ENCODE measurements around the gene DDX59. TPM values are rescaled to one million over a fixed set of nuclear protein-coding genes. Genes with fewer than 3 reads are reported as not detected.

DDX59 gene
- total RNA-seq, 4 donors from 2014 or later, result 21.8 to 34.7 (median 24.3) TPM

GRCh38 chr1:200693327-200693726 is 23.6 kb upstream of the DDX59 start:
- H3K4me1 ChIP-seq, result no peaks in the 10 kb centered on the region
- ATAC-seq, result no peak
- TF ChIP-seq EP300 (IDR thresholded peaks at IDR 0.05) (no peak), POLR2A (IDR thresholded peaks at IDR 0.05) (no peak), CTCF (IDR thresholded peaks at IDR 0.05) (no peak), POLR2AphosphoS5 (IDR thresholded peaks at IDR 0.05) (no peak)
- H3K36me3 ChIP-seq, result no peaks in the 10 kb centered on the region
- H3K9me3 ChIP-seq, result no peaks in the 10 kb centered on the region
- no peak overlapping the region for H3K27ac ChIP-seq
- H3K4me3 ChIP-seq, result no peak overlapping the region
- H3K27me3 ChIP-seq, result no peaks in the 10 kb centered on the region

- no peak for ATAC-seq
- Histone ChIP-seq H3K4me1 (no peaks in the 10 kb centered on the region), H3K4me3 (no peak overlapping the region), H3K36me3 (no peaks in the 10 kb centered on the region), H3K9me3 (no peaks in the 10 kb centered on the region), H3K27me3 (no peaks in the 10 kb centered on the region), H3K27ac (no peak overlapping the region)
- TF ChIP-seq EP300 (IDR thresholded peaks at IDR 0.05) (no peak), POLR2AphosphoS5 (IDR thresholded peaks at IDR 0.05) (no peak), CTCF (IDR thresholded peaks at IDR 0.05) (no peak), POLR2A (IDR thresholded peaks at IDR 0.05) (no peak)
- 80 to 94% methylated on average over 1 of the region's 1 CpG for WGBS, 2 donors (ENCODE audit: low coverage in 1 of 2)
Observed at GRCh38 chr1:200692316-200692715, 22.6 kb upstream of the DDX59 start.

DNA sequence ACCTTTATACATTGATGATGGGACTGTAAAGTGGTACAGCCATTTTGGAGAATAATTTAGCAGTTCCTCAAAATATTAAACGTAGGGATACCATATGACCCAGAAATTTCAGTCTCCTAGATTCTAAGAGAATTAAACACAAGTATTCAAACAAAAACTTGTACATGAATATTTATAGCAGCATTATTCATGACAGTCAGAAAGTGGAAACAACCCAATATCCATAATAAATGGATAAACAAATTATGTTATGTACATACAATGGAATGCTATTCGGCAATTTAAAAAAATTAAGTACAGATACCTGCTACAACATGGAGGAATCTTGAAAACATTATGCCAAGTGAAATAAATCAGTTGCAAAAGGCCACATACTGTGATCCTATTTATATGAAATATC is 16.9 kb upstream of the DDX59 start:
- WGBS, 2 donors (ENCODE audit: low coverage in 1 of 2), result 25 to 42% methylated on average over 2 of the region's 2 CpGs
- H3K36me3 ChIP-seq, result no peaks in the 10 kb centered on the region
- no peaks in the 10 kb centered on the region for H3K27me3 ChIP-seq
- H3K4me3 ChIP-seq, result no peak overlapping the region
- no peaks in the 10 kb centered on the region for H3K9me3 ChIP-seq
- TF ChIP-seq POLR2AphosphoS5 (IDR thresholded peaks at IDR 0.05), result no peak
- TF ChIP-seq EP300 (IDR thresholded peaks at IDR 0.05), result no peak
- TF ChIP-seq CTCF (IDR thresholded peaks at IDR 0.05), result no peak
- TF ChIP-seq POLR2A (IDR thresholded peaks at IDR 0.05), result no peak
- ATAC-seq, result no peak
- H3K4me1 ChIP-seq, result no peaks in the 10 kb centered on the region
- H3K27ac ChIP-seq, result no peak overlapping the region

DNA sequence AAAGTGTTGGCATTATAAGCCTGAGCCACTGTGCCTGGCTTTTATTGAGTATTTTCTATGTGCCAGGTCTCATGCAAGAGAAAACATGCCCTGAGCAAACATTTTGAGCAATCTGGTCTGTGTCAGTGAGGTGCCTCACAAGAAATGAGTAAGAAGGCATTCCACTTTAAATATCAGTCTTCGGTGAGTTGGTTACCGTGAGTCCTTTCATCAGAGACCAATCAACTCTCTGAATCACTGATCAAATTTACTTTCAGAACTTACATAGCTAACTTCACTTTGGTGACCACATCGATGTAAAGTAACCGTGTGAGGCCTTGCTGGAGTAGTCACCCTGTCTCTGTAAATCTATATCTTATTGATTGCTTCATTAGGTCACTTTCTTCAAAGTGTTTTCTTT is 14.3 kb upstream of the DDX59 start:
- no peaks in the 10 kb centered on the region for H3K27me3 ChIP-seq
- no peak overlapping the region for H3K4me3 ChIP-seq
- no peak for ATAC-seq
- no peak overlapping the region for H3K27ac ChIP-seq
- no peaks in the 10 kb centered on the region for H3K36me3 ChIP-seq
- no peak for TF ChIP-seq CTCF (IDR thresholded peaks at IDR 0.05)
- TF ChIP-seq POLR2AphosphoS5 (IDR thresholded peaks at IDR 0.05), result no peak
- no peaks in the 10 kb centered on the region for H3K4me1 ChIP-seq
- WGBS, 2 donors (ENCODE audit: low coverage in 1 of 2), result 40 to 61% methylated on average over 2 to 4 of the region's 4 CpGs
- no peaks in the 10 kb centered on the region for H3K9me3 ChIP-seq

DNA sequence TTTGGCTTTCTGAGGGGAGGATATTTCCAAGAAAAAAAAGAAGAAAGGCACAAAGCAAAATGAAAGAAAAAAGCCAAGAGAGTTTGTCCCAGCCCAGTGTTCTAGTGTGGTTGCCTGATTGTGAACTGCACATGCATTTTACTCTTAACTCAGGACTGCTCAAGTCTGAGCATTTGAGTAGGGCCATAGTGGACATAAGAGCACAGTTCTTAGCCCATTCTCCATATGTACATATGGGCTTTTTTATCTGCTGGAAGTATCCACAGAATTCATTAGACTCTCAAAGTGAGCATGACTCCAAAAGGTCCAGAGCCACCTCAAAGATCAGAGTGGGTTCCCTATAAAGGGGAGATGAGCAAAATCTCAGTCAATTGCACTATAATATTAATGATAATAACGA is 13.6 kb upstream of the DDX59 start:
- WGBS, 2 donors (ENCODE audit: low coverage in 1 of 2), result 0% methylated on average over 1 of the region's 1 CpG
- Histone ChIP-seq H3K36me3 (no peaks in the 10 kb centered on the region), H3K4me3 (no peak overlapping the region), H3K4me1 (no peaks in the 10 kb centered on the region), H3K27me3 (no peaks in the 10 kb centered on the region), H3K27ac (no peak overlapping the region), H3K9me3 (no peaks in the 10 kb centered on the region)
- no peak for ATAC-seq
- TF ChIP-seq CTCF (IDR thresholded peaks at IDR 0.05) (no peak), EP300 (IDR thresholded peaks at IDR 0.05) (no peak), POLR2AphosphoS5 (IDR thresholded peaks at IDR 0.05) (no peak), POLR2A (IDR thresholded peaks at IDR 0.05) (no peak)

All from gastroesophageal sphincter (tissue), 4 donors.